ENCODE data around the gene SCAF8.

DNA sequence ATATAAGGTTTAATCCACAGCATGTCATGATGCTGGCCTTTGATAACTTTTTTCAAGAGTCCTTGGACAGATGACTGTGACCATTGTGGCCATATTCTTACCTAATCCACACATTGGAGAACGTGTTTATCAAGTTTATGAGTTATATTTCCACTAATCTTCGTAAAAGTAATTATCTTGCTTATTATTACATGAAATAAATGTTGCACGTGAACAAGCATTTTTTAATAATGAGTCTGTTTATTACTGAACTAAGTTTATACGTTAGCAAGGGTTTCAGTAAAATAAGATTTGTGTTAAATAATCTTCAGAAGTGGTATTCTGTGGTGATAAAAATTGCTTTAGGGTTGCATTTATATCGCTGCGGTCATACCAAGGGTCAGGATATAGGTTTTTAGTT is 107.1 kb downstream of the SCAF8 start:
- TF ChIP-seq POLR2AphosphoS5 (IDR thresholded peaks at IDR 0.05; ENCODE audit: low read depth, low read length) (no peak), SIN3A (IDR thresholded peaks at IDR 0.05; ENCODE audit: borderline replicate concordance, insufficient read depth, low read length) (no peak)

Measured in PFSK-1 (cell line).